Fibroblast of lung (primary cell): Measurements from ENCODE around the gene NUPR1. TPM values are rescaled to one million over a fixed set of nuclear protein-coding genes. Genes with fewer than 3 reads are reported as not detected.
"Not testable (repeated sequence)": the region's sequence is repeated elsewhere in the genome, so short reads cannot be mapped to it uniquely, and the experiment has no call there.

Experiments used
- DNase-seq, 2 donors: peaks; one replicate each; pipeline versions ENCODE4 v3.0.0 to v3.0.0-alpha.2; 2010; ENCODE audit warnings: low read depth in 2 of 2
- H2AFZ ChIP-seq: 2 replicates; pipeline ENCODE4 v1.5.1; 2012; ENCODE audit warnings: low read length, control low read depth, inconsistent platforms
- H3K27ac ChIP-seq: 2 replicates; pipeline ENCODE4 v1.5.1; 2011; ENCODE audit warnings: low read length, control low read depth; ENCODE audit not compliant: insufficient read depth
- H3K27me3 ChIP-seq: 2 replicates; pipeline ENCODE4 v1.5.1; 2011; ENCODE audit warnings: mild to moderate bottlenecking, low read length; ENCODE audit not compliant: control insufficient read depth, insufficient read depth
- H3K36me3 ChIP-seq: 2 replicates; pipeline ENCODE4 v1.5.1; 2011; ENCODE audit warnings: low read length; ENCODE audit not compliant: control insufficient read depth, insufficient read depth
- H3K4me1 ChIP-seq: 2 replicates; pipeline ENCODE4 v1.5.1; 2011; ENCODE audit warnings: low read length; ENCODE audit not compliant: control insufficient read depth, insufficient read depth; ENCODE audit errors: extremely low read depth
- H3K4me2 ChIP-seq: 2 replicates; pipeline ENCODE4 v1.5.1; 2011; ENCODE audit warnings: low read length, control low read depth; ENCODE audit not compliant: insufficient read depth; ENCODE audit errors: extremely low read depth
- H3K4me3 ChIP-seq, 4 experiments: fragments of 200-600 bp in 1 of 4; sonication (generic) in 1 of 4; replicated peaks in 1 of 4; 2 replicates each; pipeline ENCODE4 v1.5.1; 2011 to 2016; ENCODE audit warnings: low read length in 4 of 4, low read depth in 3 of 4, mild to moderate bottlenecking in 3 of 4, control low read depth in 2 of 4, inconsistent platforms in 1 of 4, mixed read lengths in 1 of 4; ENCODE audit not compliant: insufficient read depth in 1 of 4; ENCODE audit errors: control extremely low read depth in 1 of 4
- H3K79me2 ChIP-seq: 2 replicates; pipeline ENCODE4 v1.5.1; 2012; ENCODE audit warnings: mild to moderate bottlenecking, low read length, inconsistent platforms; ENCODE audit not compliant: control insufficient read depth, insufficient read depth
- H3K9ac ChIP-seq: 2 replicates; pipeline ENCODE4 v1.5.1; 2011; ENCODE audit warnings: mild to moderate bottlenecking, low read length, control low read depth; ENCODE audit not compliant: insufficient read depth
- H3K9me3 ChIP-seq: 2 replicates; pipeline ENCODE4 v1.5.1; 2012; ENCODE audit warnings: low read depth, low read length; ENCODE audit not compliant: control insufficient read depth, insufficient read depth
- H4K20me1 ChIP-seq: 2 replicates; pipeline ENCODE4 v1.5.1; 2011; ENCODE audit warnings: low read length; ENCODE audit not compliant: control insufficient read depth, insufficient read depth; ENCODE audit errors: extremely low read depth
- EZH2 ChIP-seq: IDR thresholded peaks from 2 replicates; pipeline ENCODE4 v1.5.1; 2012; ENCODE audit warnings: low read length, control low read depth, mild to moderate bottlenecking; ENCODE audit errors: missing control alignments
- polyA plus RNA-seq, 2 donors: library from polyadenylated mRNA; depleted of rRNA in 1 of 2; stranded (reverse) in 1 of 2; unstranded in 1 of 2; fragments of >200 nt; gene quantifications; 2 replicates each; pipeline ENCODE4 v1.2.1, GENCODE V29; 2011 to 2012; ENCODE audit warnings: missing spikeins in 1 of 2
- total RNA-seq: library from RNA; depleted of rRNA; stranded (reverse); fragments of >200 nt; gene quantifications from 2 replicates; pipeline ENCODE4 v1.2.1, GENCODE V29; 2014
- TF ChIP-seq, protein P1 (sequence below), 2 donors: IDR thresholded peaks in 1 of 2; conservative IDR thresholded peaks in 1 of 2; 1 replicate in 1 of 2; 2 replicates in 1 of 2; pipeline ENCODE4 v1.5.1; 2011 to 2012; ENCODE audit warnings: low read length in 2 of 2, control low read depth in 1 of 2, inconsistent platforms in 1 of 2, low read depth in 1 of 2, mild to moderate bottlenecking in 1 of 2

The NUPR1 gene
- total and polyA plus RNA-seq, 2 donors (not counting 1 experiment from before 2014, with no cell fraction given), result 38.0 to 87.0 TPM

DNA sequence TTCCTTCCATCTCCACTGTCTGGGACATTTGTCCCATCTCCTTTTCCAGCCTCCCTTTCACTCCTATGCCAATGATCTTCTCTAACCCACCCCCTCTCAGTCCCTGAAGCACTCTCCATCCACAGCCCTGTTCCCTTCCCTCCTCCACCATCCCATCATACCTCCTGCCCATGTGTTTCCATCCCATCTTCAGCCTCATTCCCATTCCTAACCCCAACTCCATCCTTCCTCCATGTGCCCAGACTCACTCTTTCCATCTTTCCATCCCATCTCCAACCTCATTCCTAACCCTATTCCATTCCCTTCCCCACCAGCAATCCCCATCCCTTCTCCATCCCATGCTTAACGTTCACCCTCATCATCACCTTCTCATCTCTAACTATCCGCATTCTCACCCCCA lies 36.5 kb downstream of the NUPR1 start:
- H3K79me2 ChIP-seq, result no peaks in the 10 kb centered on the region
- no peaks in the 10 kb centered on the region for H3K4me1 ChIP-seq
- H3K4me3 ChIP-seq, result no peak overlapping the region
- no peak overlapping the region for H3K4me2 ChIP-seq
- H3K9ac ChIP-seq, result no peak overlapping the region
- no peak for TF ChIP-seq EZH2
- TF ChIP-seq, protein P1, sequence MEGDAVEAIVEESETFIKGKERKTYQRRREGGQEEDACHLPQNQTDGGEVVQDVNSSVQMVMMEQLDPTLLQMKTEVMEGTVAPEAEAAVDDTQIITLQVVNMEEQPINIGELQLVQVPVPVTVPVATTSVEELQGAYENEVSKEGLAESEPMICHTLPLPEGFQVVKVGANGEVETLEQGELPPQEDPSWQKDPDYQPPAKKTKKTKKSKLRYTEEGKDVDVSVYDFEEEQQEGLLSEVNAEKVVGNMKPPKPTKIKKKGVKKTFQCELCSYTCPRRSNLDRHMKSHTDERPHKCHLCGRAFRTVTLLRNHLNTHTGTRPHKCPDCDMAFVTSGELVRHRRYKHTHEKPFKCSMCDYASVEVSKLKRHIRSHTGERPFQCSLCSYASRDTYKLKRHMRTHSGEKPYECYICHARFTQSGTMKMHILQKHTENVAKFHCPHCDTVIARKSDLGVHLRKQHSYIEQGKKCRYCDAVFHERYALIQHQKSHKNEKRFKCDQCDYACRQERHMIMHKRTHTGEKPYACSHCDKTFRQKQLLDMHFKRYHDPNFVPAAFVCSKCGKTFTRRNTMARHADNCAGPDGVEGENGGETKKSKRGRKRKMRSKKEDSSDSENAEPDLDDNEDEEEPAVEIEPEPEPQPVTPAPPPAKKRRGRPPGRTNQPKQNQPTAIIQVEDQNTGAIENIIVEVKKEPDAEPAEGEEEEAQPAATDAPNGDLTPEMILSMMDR (conservative IDR thresholded peaks at IDR 0.05 in 1 of 2, IDR thresholded peaks at IDR 0.05 in 1 of 2; ENCODE audit: low read depth in 1 of 2, low read length in 2 of 2), result no peak
- no peaks in the 10 kb centered on the region for H3K36me3 ChIP-seq
- no peaks in the 10 kb centered on the region for H3K9me3 ChIP-seq
- no peak overlapping the region for H2AFZ ChIP-seq
- H3K27ac ChIP-seq, result no peak overlapping the region
- no peak for DNase-seq
- peaks cover 8% of the 10 kb centered on the region for H3K27me3 ChIP-seq
- no peaks in the 10 kb centered on the region for H4K20me1 ChIP-seq

DNA sequence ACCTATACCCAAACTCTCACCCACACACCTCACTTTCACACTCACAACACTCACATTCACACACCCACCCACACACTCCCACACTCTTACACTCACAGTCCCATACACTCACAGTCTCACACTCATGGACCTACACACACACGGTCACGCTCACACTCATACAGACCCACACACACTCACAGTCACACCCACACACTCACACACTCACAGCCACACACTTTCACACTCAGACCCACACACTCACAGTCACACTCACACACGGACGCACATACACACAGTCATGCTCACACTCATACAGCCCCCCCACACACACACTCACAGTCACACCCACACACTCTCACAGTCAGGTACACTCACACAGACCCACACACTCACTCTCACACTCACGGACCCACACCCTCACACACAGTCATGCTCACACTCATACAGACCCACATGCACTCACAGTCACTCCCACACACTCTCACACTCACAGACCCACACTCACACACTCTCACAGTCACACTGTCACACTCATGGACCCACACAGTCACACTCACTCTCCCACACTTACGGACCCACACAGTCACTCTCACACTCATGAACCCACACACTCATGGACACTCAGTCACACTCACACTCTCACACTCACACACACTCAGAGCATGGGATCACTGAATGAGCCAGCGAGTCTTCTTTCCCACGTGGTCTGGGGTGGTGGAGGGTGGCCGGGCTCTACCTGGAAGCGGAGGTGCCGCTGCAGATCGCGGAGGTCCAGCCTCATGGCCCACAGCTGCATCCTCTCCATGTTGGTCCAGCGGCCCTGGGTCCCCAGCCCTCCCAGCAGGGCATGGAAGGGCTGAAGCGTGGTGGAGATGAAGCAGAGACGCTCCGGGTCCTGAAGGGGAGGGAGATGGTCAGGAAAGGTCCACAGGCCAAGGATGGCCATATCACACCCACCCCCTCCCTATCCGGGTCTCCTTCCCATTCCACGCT lies 37.2 kb downstream of the NUPR1 start:
- H3K9ac ChIP-seq, result no peak overlapping the region
- no peak for DNase-seq
- no peaks in the 10 kb centered on the region for H3K36me3 ChIP-seq
- H3K27me3 ChIP-seq, result peaks cover 8% of the 10 kb centered on the region
- no peaks in the 10 kb centered on the region for H3K9me3 ChIP-seq
- TF ChIP-seq, protein P1 (conservative IDR thresholded peaks at IDR 0.05 in 1 of 2, IDR thresholded peaks at IDR 0.05 in 1 of 2; ENCODE audit: low read depth in 1 of 2, low read length in 2 of 2), result no peak
- no peak for TF ChIP-seq EZH2
- H3K27ac ChIP-seq, result no peak overlapping the region
- H4K20me1 ChIP-seq, result no peaks in the 10 kb centered on the region
- H3K4me1 ChIP-seq, result no peaks in the 10 kb centered on the region
- H3K4me2 ChIP-seq, result no peak overlapping the region
- no peak overlapping the region for H2AFZ ChIP-seq
- no peaks in the 10 kb centered on the region for H3K79me2 ChIP-seq
- no peak overlapping the region for H3K4me3 ChIP-seq

DNA sequence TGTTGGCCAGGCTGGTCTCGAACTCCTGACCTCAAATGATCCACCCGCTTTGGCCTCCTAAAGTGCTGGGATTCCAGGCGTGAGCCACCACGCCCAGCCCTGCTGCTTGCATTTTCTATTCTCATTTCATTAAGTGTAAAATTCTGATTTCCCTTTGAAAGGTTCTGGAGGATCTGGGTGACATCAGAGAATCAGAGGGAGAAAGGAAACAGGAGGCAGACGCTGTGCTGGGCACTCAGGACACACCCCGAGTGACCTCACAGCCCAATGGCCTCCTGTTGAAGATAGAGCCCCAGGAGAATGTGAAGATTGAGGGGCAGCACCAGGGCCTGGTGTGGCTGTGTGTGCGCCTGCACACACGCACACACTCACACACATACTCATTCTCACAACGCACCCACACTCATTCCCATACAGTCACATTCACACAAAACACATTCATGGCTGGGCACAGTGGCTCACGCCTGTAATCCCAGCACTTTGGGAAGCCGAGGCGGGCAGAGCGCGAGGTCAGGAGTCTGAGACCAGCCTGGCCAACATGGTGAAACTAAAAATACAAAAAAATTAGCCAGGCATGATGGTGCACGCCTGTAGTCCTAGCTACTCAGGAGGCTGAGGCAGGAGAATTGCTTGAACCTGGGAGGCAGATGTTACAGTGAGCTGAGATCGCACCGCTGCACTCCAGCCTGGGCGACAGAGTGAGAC lies 38.1 kb downstream of the NUPR1 start:
- H3K79me2 ChIP-seq, H3K27me3 ChIP-seq, H3K36me3 ChIP-seq, H3K4me3 ChIP-seq, H2AFZ ChIP-seq, H3K27ac ChIP-seq, H3K9me3 ChIP-seq, H3K9ac ChIP-seq, H4K20me1 ChIP-seq, H3K4me1 ChIP-seq, DNase-seq, H3K4me2 ChIP-seq: not testable (repeated sequence)
